HG03095 (cell line): Measurements from ENCODE around the gene FNIP2.
"Not testable (repeated sequence)": the region's sequence is repeated elsewhere in the genome, so short reads cannot be mapped to it uniquely, and the experiment has no call there.

Experiments used
- ATAC-seq: cut with Tn5 transposase; IDR thresholded peaks from one replicate; pipeline ENCODE4 v1.9.1; 2021; ENCODE audit warnings: moderate library complexity; ENCODE audit not compliant: unreplicated experiment

The FNIP2 gene

GRCh38 chr4:158768555-158769174, at the start of gene FNIP2:
TSS of gene FNIP2 (plus strand) at chr4:158769026. CDS start at chr4:158769213, 187 bp downstream.
- ATAC-seq: peak; percentile 82

- ATAC-seq: no peak
These were observed 47.1 kb upstream of the FNIP2 start for GRCh38 chr4:158721680-158722079.

GRCh38 chr4:158722291-158722916, 46.4 kb upstream of the FNIP2 start:
- peak; percentile 1 for ATAC-seq

GRCh38 chr4:158722917-158723793, 45.7 kb upstream of the FNIP2 start, which contains the start of gene PPID:
TSS of gene PPID (minus strand) at chr4:158723396. CDS start at chr4:158723288, 108 bp downstream.
- peak; percentile 98 for ATAC-seq

- ATAC-seq: no peak
These were observed 44.2 kb upstream of the FNIP2 start for GRCh38 chr4:158724637-158725036.

GRCh38 chr4:158726633-158727032, 42.2 kb upstream of the FNIP2 start:
- no peak for ATAC-seq

GRCh38 chr4:158728236-158728635, 40.6 kb upstream of the FNIP2 start:
- ATAC-seq: no peak

GRCh38 chr4:158729716-158730559, 38.9 kb upstream of the FNIP2 start:
- no peak for ATAC-seq

- no peak for ATAC-seq
These were observed 30.0 kb upstream of the FNIP2 start for GRCh38 chr4:158738866-158739265.

GRCh38 chr4:158739600-158739999, 29.2 kb upstream of the FNIP2 start:
- ATAC-seq: no peak

- ATAC-seq: no peak
These were observed 27.4 kb upstream of the FNIP2 start for GRCh38 chr4:158741326-158742021.

GRCh38 chr4:158746537-158746936, 22.3 kb upstream of the FNIP2 start:
- ATAC-seq: not testable (repeated sequence)

GRCh38 chr4:158750379-158750778, 18.4 kb upstream of the FNIP2 start:
- no peak for ATAC-seq

- no peak for ATAC-seq
These were observed 14.2 kb upstream of the FNIP2 start for GRCh38 chr4:158754385-158755180.

GRCh38 chr4:158755819-158756218, 13.0 kb upstream of the FNIP2 start:
- ATAC-seq: not testable (repeated sequence)

GRCh38 chr4:158756588-158756987, 12.2 kb upstream of the FNIP2 start:
- no peak for ATAC-seq

- no peak for ATAC-seq
These were observed 10.7 kb upstream of the FNIP2 start for GRCh38 chr4:158758142-158758541.

- no peak for ATAC-seq
These were observed 10.1 kb upstream of the FNIP2 start for GRCh38 chr4:158758703-158759102.

GRCh38 chr4:158759539-158759938, 9.3 kb upstream of the FNIP2 start:
- ATAC-seq: not testable (repeated sequence)
